DND-41 (cell line): ENCODE data around the gene TIMM23.
A peak's percentile ranks its signal among the peaks of the same experiment; 100 is the strongest.
"Not testable (repeated sequence)": the region's sequence is repeated elsewhere in the genome, so short reads cannot be mapped to it uniquely, and the experiment has no call there.

Source experiments
- ATAC-seq: fragments of 200-7000 bp; cut with Tn5 transposase; 3 replicates; pipeline ENCODE4 v1.9.1; 2021; ENCODE audit warnings: low read depth; ENCODE audit not compliant: insufficient read depth
- DNase-seq: peaks from one replicate; pipeline ENCODE4 v3.0.0-alpha.2; 2020
- H2AFZ ChIP-seq: 2 replicates; pipeline ENCODE4 v1.6.0; 2012; ENCODE audit warnings: low read depth, low read length
- H3K27ac ChIP-seq: 2 replicates; pipeline ENCODE4 v1.5.1; 2012; ENCODE audit warnings: low read length, inconsistent platforms
- H3K27me3 ChIP-seq: fragments of 200-600 bp; sonication (generic); 2 replicates; pipeline ENCODE4 v1.6.0; 2012; ENCODE audit warnings: low read length, mild to moderate bottlenecking, inconsistent platforms; ENCODE audit not compliant: insufficient read depth, poor library complexity
- H3K36me3 ChIP-seq: 2 replicates; pipeline ENCODE4 v1.5.1; 2012; ENCODE audit warnings: low read length, inconsistent platforms; ENCODE audit not compliant: insufficient read depth
- H3K4me1 ChIP-seq: 2 replicates; pipeline ENCODE4 v1.5.1; 2012; ENCODE audit warnings: mild to moderate bottlenecking, low read length; ENCODE audit not compliant: insufficient read depth
- H3K4me2 ChIP-seq: 2 replicates; pipeline ENCODE4 v1.6.0; 2012; ENCODE audit warnings: mild to moderate bottlenecking, moderate library complexity, low read length, inconsistent platforms; ENCODE audit not compliant: insufficient read depth
- H3K4me3 ChIP-seq, 2 experiments: fragments of 200-600 bp in 1 of 2; shearing (Covaris generic) in 1 of 2; 2 replicates each; pipeline ENCODE4 v1.5.1; 2012 to 2016; ENCODE audit warnings: inconsistent platforms in 2 of 2, low read length in 2 of 2, mild to moderate bottlenecking in 2 of 2, low read depth in 1 of 2, moderate library complexity in 1 of 2
- H3K79me2 ChIP-seq: 2 replicates; pipeline ENCODE4 v1.6.0; 2012; ENCODE audit warnings: low read length, inconsistent platforms; ENCODE audit not compliant: insufficient read depth
- H3K9ac ChIP-seq: 2 replicates; pipeline ENCODE4 v1.6.0; 2012; ENCODE audit warnings: low read depth, mild to moderate bottlenecking, inconsistent platforms, low read length, moderate library complexity
- H3K9me3 ChIP-seq: 2 replicates; pipeline ENCODE4 v1.5.1; 2012; ENCODE audit warnings: low read length, moderate library complexity, mild to moderate bottlenecking, inconsistent platforms; ENCODE audit not compliant: insufficient read depth, severe bottlenecking
- H4K20me1 ChIP-seq: 2 replicates; pipeline ENCODE4 v1.6.0; 2012; ENCODE audit warnings: low read length; ENCODE audit not compliant: insufficient read depth
- CTCF ChIP-seq: IDR thresholded peaks from 2 replicates; pipeline ENCODE4 v1.5.1; 2012; ENCODE audit warnings: borderline replicate concordance, low read length, moderate library complexity, mild to moderate bottlenecking; ENCODE audit not compliant: poor library complexity, severe bottlenecking; ENCODE audit errors: extremely low read depth

Gene TIMM23

GRCh38 chr10:45974041-45974440 lies 1.8 kb downstream of the TIMM23 start:
- H3K4me3 ChIP-seq: peak overlapping the region in 1 of 2 experiments; percentile 67; a peak in 1 of 4 replicates
- not testable (repeated sequence) for H4K20me1 ChIP-seq

GRCh38 chr10:45978554-45978953 lies 6.3 kb downstream of the TIMM23 start:
- not testable (repeated sequence) for H3K9me3 ChIP-seq, ATAC-seq, DNase-seq, H3K4me3 ChIP-seq, H3K27ac ChIP-seq, H3K36me3 ChIP-seq, H4K20me1 ChIP-seq, H2AFZ ChIP-seq, H3K27me3 ChIP-seq, H3K4me2 ChIP-seq, H3K9ac ChIP-seq
- Histone ChIP-seq H3K4me1 (peaks cover 10% of the 10 kb centered on the region), H3K79me2 (peaks cover 54% of the 10 kb centered on the region)

More at GRCh38 chr10:45974041-45974440, 1.8 kb downstream of the TIMM23 start:
- H3K27me3 ChIP-seq, ATAC-seq, H3K27ac ChIP-seq, DNase-seq, H3K36me3 ChIP-seq, H3K9me3 ChIP-seq, H2AFZ ChIP-seq: not testable (repeated sequence)
- H3K4me1 ChIP-seq: peaks cover 26% of the 10 kb centered on the region
- peak overlapping the region; percentile 65 for H3K4me2 ChIP-seq
- peak overlapping the region; percentile 18; the same call in 1 of the 2 replicates for H3K9ac ChIP-seq
- H3K79me2 ChIP-seq: peaks cover 78% of the 10 kb centered on the region

GRCh38 chr10:45981367-45981766 lies 9.1 kb downstream of the TIMM23 start:
- H3K9me3 ChIP-seq, H3K4me1 ChIP-seq, H3K9ac ChIP-seq, H2AFZ ChIP-seq, ATAC-seq, H3K27me3 ChIP-seq, H4K20me1 ChIP-seq, H3K4me2 ChIP-seq, H3K4me3 ChIP-seq, DNase-seq, H3K27ac ChIP-seq: not testable (repeated sequence)
- Histone ChIP-seq H3K36me3 (peaks cover 20% of the 10 kb centered on the region; the same call in 1 of the 2 replicates), H3K79me2 (peaks cover 43% of the 10 kb centered on the region)

GRCh38 chr10:45983538-45984186 lies 11.4 kb downstream of the TIMM23 start:
- ATAC-seq (peak; percentile 94), DNase-seq (peak; percentile 49)
- not testable (repeated sequence) for H3K27me3 ChIP-seq, H3K27ac ChIP-seq, H4K20me1 ChIP-seq, H2AFZ ChIP-seq, H3K4me3 ChIP-seq, H3K4me2 ChIP-seq, H3K9me3 ChIP-seq, H3K4me1 ChIP-seq, H3K9ac ChIP-seq
- Histone ChIP-seq H3K36me3 (peaks cover 26% of the 10 kb centered on the region; the same call in 1 of the 2 replicates), H3K79me2 (peaks cover 29% of the 10 kb centered on the region; the same call in 1 of the 2 replicates)
- peak; percentile 40 for TF ChIP-seq CTCF

GRCh38 chr10:45984473-45984872 lies 12.2 kb downstream of the TIMM23 start:
- not testable (repeated sequence) for ATAC-seq, H3K9me3 ChIP-seq, H3K4me3 ChIP-seq, DNase-seq, H3K9ac ChIP-seq, H2AFZ ChIP-seq, H3K4me2 ChIP-seq, H3K4me1 ChIP-seq, H3K27ac ChIP-seq, H4K20me1 ChIP-seq, H3K27me3 ChIP-seq
- peaks cover 24% of the 10 kb centered on the region; the same call in 1 of the 2 replicates for H3K36me3 ChIP-seq
- H3K79me2 ChIP-seq: peaks cover 25% of the 10 kb centered on the region; the same call in 1 of the 2 replicates

- H4K20me1 ChIP-seq, ATAC-seq, H3K27ac ChIP-seq, H3K4me2 ChIP-seq, H3K4me3 ChIP-seq, H3K9me3 ChIP-seq, H3K4me1 ChIP-seq, H3K9ac ChIP-seq, H2AFZ ChIP-seq, H3K27me3 ChIP-seq, DNase-seq: not testable (repeated sequence)
- Histone ChIP-seq H3K79me2 (peaks cover 20% of the 10 kb centered on the region; the same call in 1 of the 2 replicates), H3K36me3 (peaks cover 26% of the 10 kb centered on the region; the same call in 1 of the 2 replicates)
Observed at GRCh38 chr10:45985590-45985989, 13.3 kb downstream of the TIMM23 start.
